NCI-H446 treated with DMSO at 0.1 percent for 48 hours (cell line): ENCODE results near the gene C22orf23.

Experiments used
- DNase-seq: peaks from one replicate; lab custom pipeline; 2025; lab: John Stamatoyannopoulos, UW

C22orf23 gene

DNA sequence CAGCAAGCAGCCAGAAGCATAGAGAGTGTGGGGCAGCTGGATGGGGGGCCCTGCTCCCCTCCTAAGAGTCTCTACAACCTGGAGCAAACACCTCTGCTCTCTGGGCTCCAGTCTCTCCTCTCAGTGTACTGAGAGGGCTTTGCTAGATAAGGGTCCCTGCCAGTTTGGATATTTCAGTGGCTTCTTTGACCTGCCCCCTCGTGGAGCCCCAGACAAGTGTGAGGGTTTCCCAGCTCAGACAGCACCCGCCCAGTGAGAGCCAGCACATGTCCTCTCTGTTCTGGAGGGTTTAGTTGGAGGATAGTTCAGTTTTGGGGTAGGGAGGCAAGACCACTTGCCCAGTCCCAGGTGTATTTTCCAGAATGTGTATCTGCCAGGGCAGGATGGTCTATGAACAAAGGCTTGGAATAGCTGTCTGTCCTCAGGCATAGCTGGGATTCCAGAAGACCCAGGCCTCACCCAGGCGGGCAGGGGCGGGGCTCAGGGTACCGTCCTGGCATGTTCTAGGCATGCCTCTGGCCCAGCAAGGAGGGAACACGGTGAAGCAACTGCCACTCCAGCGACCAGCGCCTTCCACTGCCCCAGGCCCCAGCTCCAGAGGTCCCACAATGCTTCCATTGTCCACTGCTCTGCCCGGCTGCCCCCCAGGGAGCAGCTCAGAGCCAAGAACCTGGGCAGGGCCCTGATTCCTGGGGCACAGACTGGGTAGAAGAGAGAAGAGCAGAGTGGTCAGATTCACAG is 54.8 kb downstream of the C22orf23 start:
- no peak for DNase-seq

DNA sequence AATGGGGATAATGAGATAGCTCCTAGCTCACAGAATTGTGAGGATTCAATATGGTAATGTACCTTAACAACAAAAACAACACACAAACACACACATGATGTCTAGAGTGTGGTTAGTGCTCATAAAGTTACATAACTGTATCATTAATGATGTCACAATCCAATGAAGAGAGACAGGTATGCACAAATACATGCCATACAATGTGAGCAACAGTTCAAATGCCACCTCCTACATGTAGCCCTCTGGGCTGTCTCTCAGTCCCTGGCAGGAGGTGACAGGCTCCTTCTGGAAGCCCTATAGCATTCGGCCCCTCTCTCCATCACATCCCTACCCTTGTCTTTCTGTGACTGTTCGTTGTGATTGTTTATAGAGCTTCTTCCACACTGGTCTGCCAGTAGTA is 55.6 kb downstream of the C22orf23 start:
- DNase-seq, result no peak

DNA sequence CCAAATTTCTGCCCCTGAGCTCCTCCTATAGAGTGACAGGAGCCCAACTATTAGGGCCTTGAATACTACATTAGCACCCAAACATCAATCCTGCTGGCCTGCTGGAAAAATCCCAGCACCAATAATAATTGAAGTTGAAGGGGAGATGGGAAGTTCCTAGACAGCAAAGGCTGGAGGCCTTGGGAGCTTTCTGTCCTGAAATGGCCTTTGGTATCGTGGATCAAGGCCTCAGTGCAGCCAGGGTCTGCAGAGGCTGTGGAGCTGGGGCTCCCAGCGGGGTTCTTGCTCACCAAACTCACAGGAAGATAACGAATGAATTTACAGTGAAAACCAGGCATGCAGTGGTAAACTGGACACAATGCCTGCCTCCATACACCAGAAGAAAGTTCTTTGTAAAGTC is 56.5 kb downstream of the C22orf23 start:
- DNase-seq, result no peak

DNA sequence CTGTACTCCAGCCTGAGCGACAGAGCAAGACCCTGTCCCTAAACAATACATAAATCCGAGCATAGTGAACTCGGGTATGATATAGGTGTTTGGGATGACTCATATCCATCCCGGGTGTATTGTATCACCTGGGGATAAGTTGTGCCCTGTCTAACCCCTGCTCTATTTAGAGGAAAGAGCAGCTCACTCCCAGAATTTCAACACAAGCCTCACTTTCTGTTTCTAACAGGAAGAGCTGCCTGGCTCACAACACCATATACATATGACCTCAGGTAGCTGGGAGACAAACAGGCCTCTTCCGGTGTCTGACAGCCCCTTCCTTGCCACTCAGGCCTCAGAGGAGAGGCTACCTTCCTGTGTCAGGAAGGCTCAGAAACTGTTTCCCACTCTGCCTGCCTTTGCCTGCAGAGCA is 57.2 kb downstream of the C22orf23 start:
- no peak for DNase-seq

DNA sequence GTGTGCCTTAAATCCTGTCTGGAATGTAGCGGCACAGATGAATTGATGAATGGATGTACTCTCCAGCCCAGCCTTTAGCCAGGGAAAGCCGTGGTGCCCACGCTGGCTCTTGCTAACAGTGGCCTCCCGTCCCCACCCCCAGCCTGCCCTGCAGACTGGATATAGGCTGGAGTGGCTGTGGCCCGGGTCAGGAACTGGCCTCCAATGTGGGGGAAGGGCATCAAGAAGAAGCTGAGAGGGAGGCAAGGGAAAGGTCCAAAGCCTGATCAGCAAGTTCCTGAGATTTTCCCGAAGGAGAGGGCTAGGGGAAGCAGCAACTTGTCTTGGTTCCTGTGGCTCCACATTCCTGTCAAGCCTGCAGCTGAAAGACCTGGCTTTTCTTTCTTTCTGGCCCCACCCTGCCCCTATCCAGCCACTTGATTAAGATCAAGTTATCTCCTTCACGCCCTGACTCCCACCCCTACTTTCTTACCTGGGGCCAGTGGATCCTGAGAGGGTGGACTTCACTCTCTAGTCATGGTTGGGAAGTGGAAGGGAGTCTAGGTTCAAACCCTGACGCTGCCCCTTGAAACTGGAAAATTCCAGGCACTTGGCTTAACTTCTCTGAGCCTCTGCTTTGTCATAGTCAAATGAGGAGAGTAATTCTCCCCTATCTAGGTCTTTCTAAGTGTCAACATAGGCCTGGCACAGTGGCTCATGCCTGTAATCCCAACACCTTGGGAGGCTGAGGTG is 58.3 kb downstream of the C22orf23 start:
- no peak for DNase-seq

DNA sequence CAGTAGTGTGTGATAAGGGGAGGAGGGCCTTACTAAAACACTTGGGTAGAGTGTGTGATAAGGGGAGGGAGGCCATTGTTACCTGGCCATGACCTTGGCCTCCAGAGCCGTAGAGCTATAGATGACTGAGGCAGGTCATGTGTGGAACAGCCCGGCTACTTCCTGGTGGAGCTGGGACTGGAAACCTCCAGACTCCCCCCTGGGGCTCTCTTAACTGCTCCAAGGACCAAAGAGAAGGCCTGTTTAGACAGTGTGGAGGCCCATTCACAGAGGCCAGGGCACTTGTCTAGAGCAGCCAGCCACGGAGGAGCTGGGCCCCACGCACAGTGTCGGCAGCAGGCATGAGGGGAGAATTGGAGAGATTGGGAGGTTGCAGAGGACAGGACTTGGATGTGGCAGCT is 59.8 kb downstream of the C22orf23 start:
- no peak for DNase-seq
